Cortex of kidney (tissue), 1 donor: ENCODE data around the gene FAM171A2.
"Not testable (repeated sequence)": the region's sequence is repeated elsewhere in the genome, so short reads cannot be mapped to it uniquely, and the experiment has no call there.

Source experiments
- DNase-seq: peaks from one replicate; lab custom pipeline; 2025; lab: John Stamatoyannopoulos, UW

Gene FAM171A2

DNA sequence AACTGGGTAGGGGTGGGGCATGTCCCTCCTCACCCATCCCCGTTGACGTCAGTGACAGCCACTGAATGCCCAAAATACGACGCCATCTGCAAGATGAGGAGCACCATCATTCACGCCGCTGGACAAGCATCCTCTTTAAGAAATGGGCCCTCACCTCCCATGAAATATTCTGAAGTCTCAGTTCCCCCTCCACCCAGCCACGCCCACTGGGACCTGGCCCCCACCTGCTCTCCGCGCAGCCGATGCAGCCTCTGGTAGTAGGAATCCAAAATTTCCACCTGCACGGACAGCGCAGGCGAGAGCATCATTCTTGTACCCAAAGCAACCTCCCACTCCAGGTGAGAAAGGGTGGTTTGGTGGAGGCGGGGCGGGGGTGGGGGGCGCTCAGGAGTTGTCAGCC lies 20.2 kb upstream of the FAM171A2 start:
- no peak for DNase-seq

DNA sequence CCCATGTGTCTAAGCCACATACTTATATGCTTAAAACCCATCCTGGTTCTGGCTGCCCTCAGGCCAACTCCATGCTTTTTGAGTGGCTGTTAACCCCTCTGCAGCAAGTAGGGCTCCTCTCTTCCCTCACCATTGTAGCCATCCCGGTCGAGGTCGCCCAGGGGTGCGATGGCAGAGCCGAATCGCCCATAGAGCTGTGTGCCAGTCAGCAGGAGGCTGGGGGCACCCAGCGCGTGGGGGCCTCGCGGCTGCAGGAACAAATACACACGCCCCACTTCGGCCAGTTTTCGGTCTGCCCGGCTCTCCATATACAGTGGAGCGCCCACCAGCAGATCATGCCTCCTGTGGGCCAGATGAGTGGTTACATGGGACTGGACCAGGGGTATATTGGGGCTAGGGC lies 19.7 kb upstream of the FAM171A2 start:
- no peak for DNase-seq

DNA sequence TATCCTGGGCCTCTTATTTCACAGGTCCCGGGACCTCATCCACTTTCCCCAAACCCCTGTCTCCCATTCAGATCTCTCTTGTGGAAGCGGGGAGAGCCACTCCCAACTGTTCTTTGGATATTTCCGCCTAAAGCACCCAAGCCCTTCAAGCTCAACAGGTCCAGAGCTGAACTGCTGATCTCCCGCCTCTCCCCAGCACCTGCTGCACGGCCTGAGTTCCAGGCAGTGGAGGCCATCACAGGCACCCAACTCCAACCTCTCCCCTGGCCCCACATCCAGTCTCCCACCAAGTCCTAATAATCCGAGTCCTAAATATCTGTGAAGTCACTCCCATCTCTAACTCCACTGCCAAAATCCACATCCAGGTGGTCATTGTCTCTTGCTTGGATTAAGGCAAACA lies 19.3 kb upstream of the FAM171A2 start:
- no peak for DNase-seq

DNA sequence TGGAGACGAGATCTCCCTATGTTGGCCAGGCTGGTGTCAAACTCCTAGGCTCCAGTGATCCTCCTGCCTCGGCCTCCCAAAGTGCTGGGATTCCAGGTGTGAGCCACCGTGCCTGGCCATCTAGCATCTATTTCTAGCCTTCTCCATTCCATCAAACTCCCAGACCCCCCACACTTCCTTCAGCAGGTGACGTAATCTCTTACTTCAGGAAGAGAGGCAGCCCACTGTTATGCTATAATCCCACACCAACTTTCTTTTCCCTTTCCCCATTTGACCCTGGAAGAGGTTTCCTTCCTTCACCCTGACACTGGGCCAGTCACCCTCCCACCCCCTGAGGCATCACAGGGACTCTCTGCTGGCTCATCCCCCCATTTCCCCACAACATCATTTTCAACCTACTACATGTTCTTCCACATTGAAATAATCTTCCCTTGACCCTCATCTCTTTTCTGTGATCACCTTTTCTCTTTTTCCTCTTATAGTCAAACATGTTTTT lies 18.2 kb upstream of the FAM171A2 start:
- DNase-seq = no peak

DNA sequence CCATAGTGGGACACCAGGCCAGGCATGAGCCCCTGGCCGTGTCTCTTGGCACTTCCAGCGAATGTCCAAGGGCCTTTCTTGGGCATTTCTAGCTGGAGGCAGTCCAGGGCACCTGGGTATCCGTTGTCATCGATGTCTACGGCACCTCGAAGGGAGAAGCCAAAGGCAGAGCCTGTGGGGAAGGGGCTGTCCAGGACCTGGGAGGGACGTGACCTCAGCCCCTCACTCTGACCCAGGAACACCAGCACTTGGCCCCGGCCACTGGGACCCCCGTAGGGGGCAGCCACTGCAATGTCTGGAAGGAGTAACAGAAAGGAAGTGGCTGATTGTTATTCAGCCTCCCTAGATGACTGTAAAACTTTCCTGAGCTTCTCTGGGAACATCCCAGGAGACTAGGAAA lies 17.1 kb upstream of the FAM171A2 start:
- no peak for DNase-seq

DNA sequence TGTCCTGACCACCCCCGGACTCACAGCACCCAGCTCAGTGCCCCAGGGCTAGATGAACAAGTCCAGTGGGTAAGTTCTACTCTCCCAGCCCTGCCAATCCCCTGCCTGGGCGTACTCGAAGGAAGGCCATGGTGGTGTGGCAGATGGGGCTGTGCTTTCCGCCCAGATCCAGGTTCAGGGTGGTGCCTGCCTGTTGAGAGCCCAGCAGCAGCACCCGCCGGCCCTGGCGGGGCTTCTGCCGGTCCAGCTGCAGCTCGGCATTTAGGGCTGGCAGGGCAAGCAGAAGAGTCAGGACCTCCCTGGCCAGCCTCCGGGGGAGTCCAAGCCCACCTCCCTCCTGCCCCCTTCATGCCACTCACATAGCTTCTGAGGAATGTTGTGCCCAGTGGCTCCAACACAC lies 16.2 kb upstream of the FAM171A2 start:
- no peak for DNase-seq

DNA sequence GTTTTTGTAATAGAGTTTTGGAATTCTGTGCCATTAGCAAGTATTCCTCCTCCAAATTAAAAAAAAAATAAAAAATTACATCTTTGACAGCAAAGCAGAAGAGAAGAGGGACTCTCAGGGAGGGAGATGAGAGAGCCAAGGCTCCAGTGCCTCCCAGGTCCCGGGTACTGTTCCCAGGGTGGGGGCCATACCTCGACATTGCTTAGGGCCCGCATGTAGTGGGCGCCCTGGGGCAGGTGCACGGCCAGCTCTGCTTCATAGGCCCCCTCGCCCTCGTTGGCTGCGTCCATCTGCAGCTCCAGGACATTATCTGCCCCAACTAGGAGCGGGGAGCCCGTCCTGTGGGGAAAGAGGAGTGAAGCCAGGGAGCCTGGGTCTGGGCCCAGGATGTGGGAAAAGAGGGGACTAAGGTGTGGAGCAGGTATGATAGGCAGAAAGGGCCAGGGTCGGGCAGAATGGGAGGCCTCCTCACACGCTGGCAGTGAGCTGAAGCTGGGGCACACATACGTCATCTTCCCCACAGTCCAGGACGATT lies 14.6 kb upstream of the FAM171A2 start:
- DNase-seq = no peak

DNA sequence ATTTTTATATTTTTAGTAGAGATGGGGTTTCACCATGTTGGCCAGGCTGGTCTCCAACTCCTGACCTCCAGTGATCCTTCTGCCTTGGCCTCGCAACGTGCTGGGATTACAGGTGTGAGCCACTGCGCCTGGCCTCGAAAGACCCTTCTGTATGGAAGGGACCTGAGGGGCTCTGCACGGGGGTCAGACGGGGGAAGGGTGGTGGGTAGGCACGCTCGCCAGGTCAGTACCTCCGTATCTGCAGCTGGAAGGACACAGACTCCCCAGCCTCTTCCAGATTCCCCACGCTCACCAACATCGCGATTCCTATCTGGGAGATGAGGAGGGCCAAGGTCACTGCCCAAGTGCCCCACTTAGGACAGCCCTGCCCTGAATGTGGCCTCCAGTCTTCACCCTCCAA lies 13.1 kb upstream of the FAM171A2 start:
- no peak for DNase-seq

DNA sequence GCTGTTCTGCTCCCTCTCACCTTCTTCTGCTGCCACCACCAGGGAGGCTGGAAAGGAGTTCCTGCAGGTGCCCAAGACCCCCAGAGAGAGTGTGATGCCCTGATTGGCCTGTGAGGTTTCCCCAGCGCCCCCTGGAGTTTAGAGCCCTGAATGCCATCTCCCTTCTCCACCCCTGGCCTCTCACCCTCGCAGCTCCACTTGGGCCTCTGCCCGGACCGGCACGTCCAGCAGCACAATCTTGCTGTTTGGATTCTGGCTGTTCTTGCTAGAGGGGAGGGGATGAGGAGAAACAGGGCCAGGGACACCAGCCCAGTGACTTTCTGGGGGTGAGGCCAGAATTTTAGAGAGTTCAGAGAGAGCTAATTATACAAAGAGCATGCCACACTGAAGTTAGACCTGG lies 12.5 kb upstream of the FAM171A2 start:
- no peak for DNase-seq

DNA sequence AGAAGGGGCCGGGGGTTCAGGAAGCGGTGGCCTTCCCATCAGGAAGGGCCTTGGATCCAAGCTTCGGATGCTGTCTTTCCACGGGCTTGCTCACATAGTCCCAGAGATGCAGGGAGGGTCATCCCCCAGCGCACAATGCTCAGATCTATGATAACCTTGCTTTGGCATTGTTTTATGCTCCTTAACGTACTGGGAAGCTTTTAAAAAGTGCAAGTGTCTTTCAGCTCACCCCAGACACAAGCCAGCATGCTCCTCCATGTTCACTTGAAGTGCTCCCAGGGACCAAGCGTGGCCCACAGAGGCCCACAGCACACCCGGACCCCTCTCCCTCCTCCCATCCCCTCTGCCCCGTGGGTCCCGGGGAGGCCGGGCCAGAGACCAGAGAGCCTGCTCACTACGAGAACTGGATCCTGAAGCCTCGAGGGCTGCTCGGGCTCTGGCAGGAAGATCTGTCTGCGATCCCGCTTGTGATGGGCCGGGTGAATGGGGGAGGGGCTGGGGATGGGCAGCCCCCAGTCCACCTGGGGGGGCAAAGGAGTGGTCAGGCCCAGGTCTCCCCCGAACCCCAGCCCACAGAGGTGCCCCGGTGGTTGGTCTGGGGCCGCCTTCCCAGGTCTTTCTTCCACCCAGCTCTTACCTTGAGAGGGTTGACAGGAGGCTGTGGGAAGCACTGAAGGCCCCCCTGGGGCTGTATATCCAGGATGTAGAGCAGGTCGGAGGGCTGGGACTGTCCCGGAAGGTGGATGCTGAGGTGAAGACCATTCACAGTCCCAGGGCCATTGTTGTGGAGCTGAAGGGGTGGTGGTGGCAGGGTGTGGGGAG lies 11.8 kb upstream of the FAM171A2 start:
- no peak for DNase-seq

DNA sequence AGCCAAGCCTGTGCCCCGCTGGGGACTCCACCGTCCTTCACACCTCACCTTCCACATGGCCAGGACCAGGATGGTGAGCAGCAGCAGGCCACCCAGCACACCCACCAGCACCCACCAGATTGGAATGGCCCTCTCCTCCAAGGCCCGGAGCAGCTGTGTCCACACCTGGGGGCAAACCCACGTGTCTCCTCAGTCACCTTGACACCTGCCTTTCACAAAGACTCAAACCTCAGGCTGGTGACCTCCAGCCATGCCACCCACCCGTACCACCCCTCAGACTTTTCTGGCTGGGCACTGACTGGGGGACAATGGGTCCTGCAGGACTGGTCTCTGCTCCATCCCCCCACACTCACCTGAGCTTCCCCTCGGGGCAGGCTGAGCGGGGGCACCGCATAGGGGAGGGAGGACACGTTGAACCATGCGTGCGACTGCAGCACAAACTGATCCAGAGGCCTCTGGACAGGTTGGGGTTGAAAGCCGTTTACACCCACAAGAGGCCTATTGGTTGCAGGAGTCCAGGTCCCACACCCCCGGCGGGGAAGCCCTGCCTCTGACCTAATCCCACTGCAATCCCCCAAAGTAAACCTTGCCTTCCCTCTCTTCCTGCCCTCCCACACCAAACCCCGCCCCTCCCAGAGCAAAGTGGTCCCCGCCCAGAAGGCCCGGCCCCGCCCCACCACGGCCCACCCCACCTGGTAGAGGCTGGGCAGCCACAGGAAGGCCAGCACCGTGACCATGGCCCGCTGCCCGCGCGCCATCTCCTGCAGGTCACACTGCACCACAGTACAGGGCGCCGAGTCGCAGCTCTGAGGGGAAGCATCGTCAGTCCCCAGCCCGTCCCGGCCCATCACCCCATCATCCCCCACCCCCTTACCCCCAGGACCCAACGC lies 10.9 kb upstream of the FAM171A2 start:
- DNase-seq = no peak

DNA sequence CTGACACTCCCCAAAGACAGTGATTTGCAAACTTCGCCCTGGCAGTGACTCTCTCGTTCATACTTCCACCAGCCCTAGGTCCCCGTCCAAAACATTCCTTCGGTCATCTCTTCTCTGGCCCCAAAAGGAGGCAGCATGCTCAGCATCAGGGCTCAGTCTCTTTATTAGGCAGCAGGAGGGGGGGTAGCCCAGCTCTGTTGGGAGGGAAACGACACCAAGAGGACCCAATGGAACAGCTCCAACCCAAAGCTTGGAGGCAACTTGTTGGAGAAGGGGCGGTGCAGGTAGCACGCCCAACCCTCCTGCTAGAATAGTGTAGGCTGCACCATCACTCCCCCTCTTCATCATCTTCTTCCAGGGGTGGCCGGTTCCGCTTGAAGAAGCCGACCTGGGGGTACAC lies 8.4 kb upstream of the FAM171A2 start:
- DNase-seq = no peak

DNA sequence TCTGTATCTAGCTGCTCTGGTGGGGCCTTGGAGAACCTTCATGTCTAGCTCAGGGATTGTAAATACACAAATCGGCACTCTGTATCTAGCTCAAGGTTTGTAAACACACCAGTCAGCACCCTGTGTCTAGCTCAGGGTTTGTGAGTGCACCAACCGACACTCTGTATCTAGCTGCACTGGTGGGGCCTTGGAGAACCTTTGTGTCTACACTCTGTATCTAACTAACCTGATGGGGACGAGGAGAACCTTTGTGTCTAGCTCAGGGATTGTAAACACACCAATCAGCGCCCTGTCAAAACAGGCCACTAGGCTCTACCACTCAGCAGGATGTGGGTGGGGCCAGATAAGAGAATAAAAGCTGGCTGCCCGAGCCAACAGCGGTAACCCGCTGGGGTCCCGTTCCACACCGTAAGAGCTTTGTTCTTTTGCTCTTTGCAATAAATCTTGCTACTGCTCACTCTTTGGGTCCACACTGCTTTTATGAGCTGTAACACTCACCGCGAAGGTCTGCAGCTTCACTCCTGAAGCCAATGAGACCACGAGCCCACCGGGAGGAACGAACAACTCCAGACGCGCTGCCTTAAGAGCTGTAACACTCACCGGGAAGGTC lies 5.9 kb upstream of the FAM171A2 start:
- not testable (repeated sequence) for DNase-seq

DNA sequence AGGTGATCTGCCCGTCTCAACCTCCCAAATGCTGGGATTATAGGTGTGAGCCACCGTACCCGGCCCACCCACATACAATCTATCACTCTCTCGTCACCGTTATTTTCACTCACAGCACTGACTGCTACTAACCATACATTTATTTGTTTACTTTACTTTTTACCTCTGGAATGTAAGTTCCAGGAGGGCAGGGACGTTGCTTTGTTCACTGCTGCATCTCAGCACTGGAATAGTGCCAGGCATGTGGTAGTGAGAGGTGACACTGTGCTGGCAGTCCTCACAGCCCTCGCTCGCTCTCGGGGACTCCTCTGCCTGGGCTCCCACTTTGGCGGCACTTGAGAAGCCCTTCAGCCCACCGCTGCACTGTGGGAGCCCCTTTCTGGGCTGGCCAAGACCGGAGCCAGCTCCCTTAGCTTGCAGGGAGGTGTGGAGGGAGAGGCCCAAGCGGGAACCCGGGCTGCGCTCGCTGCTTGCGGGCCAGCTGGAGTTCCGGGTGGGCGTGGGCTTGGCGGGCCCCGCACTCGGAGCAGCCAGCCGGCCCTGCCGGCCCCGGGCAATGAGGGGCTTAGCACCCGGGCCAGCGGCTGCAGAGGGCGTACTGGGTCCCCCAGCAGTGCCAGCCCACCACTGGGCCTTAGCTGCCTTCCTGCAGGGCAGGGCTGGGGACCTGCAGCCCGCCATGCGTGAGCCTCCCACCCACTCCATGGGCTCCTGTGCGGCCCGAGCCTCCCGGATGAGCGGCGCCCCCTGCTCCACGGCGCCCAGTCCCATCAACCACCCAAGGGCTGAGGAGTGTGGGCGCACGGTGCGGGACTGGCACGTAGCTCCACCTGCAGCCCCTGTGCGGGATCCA lies 5.0 kb upstream of the FAM171A2 start:
- DNase-seq = not testable (repeated sequence)

DNA sequence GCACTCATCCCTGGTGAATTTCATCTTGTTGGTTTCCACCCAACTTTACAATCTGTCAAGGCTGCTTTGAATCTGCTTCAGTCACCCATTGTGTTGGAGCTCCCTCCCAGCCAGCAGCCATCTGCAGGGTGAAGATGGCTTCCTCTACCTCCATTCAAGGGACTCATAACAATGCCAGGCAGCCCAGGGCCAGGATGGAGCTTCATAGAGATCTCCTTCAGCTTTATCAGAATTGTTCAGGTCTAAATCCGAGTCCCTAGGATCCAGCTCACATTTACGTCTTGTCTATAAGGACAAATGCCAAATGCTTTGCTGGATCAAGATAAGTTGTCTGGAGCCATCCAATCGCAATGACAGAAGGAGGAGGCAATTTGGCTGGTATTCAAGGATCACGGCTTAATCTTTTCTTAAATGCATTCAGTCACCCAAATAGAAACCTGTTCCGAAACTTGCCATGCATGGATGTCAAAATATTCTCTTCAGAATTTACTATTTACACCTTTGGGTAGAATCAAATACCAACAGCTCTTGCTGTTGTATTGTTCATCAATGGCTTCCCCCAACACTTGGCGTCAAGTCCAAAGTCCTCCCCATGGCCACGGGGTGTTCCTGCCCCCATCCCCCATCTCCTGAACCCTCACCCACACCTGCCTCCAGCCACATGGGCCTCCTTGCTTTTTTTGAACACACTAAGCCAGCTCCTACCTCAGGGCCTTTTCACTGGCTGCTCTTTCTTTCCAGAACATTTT lies 3.8 kb upstream of the FAM171A2 start:
- no peak for DNase-seq

DNA sequence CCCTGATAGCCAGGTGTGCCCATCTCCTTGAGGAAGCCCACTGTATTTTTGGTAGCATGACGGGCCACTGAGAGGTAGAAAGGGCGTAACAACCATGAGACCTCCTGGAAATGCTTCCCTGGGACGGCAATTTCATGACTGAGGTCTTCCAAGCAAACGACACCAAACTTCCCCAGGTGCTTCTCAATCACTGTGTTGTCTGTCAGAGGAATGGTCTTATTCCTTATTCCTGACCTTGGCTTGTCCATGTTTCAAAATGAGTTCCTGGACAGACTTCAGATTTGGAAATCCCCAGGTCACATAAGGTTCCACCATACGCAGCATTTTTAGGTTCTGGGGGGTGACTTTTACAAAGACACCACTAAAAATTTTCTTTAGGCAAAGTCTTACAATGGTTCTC lies 1.4 kb upstream of the FAM171A2 start:
- DNase-seq = not testable (repeated sequence)

DNA sequence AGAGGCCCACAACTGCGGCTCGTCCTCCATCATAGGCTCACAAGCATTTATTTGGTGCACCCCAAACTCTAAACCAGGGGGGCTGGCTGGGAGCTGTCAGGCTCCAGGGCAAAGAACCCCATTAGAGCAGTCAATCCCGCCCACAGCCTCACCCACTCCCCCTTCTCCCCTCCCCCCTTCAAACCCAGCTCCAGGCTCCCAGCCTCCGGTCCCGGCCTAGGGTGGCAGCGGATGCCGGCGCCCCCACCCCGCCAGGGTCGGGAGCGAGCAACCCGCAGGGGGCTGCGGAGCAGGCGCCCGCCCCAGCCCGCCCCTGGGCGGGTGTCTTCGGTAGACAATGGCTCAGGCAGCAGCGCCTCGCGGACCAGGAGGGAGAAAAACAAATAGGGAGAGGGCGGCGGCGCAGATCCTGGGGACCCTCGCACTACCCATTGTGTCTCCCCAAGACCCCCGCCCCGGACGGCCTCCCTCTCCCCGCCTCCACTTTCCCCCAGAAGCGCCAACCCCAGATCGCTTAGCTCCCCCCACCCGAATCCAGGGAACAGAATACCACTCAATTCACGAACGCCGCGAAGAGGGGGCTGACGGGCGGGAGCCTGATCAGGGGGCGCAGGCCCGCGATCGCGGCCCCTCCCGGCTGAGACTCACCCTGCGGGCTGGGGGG lies 572 bp downstream of the FAM171A2 start:
- no peak for DNase-seq

DNA sequence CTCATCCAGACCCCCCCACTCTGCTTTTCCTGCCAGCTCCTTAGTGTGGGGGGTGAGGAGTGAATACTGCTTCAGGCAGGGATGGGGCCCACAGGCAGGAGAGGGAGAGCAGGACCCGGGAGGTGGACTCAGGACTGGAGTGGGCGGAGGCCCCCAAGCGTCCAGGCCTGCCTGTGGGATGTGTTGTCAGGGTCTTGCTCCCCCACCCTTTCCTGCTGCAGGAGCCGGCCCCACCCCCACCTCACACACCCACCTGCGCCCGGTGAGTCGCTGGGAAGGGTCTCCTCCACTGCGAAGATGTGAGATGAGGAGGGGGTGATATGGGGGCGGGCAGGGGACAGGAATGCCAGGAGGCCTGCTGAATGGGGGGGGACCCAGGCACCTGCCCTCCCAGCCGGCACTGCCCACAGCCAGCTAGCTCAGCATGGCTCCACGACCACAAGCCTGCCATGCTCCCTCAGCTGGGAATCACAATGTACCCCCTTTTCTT lies 1.1 kb downstream of the FAM171A2 start:
- no peak for DNase-seq

DNA sequence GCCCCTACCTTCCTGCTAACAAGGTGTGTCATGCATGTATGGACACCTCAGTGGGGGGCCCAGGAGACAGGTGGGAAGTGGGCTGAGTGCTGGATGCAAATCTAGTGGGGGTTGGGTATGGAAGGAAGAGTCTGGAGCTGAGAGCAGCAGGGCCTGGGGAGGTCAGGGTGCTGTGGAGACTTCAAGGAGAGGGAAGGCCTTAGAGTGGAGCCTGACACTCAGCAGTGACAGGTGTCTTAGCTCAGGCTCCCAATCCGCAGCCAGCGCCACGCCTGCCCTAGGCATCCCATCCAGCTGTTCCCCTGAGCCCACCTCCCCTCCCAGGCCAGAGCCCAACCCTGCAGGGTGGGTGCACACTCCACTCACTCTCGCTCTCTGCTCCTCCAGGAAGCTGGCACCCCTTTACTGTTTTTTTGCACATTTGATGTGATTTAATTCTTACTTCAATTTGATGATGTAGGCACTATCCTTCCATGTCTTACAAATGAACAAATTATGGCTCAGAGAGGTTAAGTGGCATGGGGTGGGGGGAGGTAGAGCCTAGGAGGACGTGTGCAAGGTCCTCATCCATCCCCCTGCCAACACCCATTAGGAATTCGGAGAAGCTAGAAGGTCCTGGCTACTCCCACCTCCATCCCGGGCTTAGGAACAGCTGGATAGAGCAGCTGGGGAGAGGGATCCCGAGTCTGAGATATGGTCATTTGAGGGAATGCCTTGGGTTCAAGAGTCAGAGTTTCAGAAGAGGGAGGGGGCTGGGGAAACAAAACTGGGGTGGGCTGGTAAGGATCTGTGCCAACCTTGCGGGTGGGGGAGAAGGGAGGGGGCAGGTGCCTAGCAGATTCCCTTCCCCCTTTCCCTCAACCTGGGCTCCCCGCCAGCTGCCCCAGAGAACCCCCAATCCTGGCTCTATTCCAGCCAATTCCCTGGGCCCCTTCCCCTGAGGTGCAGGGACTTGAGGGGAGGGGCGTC lies 2.1 kb downstream of the FAM171A2 start:
- DNase-seq = no peak
